Stimulated activated CD4-positive, alpha-beta T cell treated with anti-CD3 and anti-CD28 coated beads, Interleukin-12 subunit alpha, Interleukin-12 subunit beta, amount 100 ng/mL, for 4 hours (primary cell): ENCODE data around the gene RHOH.

Experiments
- DNase-seq: peaks from one replicate; pipeline ENCODE4 v3.0.0-alpha.2; 2020

The RHOH gene

DNA sequence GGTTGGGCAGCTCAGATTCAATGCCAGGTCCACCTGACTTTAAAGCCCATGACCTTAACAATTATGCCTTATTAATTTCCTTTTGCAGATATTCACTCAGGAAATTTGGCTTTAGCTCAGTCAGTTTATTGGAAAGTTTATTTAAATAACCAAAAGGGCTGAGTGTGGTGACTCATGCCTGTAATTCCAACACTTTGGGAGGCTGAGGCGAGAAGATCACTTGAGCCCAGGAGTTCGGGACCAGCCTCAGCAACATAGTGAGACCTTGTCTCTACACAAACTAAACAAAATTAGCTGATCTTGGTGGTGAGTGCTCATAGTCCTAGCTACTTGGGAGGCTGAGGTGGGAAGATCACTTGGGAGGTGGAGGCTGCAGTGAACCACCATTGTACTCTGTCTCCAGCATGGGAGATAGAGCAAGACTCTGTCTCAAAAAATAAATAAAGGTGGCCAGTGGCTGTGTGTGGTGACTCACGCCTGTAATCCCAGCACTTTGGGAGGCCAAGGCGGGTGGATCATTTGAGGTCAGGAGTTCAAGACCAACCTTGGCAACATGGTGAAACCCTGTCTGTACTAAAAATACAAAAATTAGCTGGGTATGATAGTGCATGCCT lies 43.3 kb downstream of the RHOH start:
- no peak for DNase-seq

GRCh38 chr4:40241026-40241425 lies 44.2 kb downstream of the RHOH start:
- DNase-seq, result no peak

DNA sequence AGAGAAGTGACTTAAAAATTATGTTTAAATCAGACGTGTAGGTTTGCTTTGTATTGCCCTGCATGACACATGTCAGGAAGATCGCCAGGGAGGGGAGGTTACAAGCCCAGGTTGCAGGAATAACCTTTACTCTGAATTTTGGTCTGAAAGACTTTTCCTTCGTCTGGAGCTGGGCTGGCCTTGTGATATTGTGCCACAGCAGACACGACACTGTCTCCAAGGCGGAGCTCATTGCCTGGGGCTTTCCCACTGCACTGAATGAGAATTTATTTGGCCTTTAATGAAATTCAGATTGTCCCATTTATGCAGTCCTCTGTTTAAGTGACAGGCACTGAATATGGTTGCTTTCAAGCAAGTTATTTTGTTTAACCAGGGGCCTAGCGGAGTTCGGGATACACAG lies 45.1 kb downstream of the RHOH start:
- DNase-seq, result no peak

DNA sequence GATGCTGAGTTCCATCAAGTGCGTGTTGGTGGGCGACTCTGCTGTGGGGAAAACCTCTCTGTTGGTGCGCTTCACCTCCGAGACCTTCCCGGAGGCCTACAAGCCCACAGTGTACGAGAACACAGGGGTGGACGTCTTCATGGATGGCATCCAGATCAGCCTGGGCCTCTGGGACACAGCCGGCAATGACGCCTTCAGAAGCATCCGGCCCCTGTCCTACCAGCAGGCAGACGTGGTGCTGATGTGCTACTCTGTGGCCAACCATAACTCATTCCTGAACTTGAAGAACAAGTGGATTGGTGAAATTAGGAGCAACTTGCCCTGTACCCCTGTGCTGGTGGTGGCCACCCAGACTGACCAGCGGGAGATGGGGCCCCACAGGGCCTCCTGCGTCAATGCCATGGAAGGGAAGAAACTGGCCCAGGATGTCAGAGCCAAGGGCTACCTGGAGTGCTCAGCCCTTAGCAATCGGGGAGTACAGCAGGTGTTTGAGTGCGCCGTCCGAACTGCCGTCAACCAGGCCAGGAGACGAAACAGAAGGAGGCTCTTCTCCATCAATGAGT lies 46.6 kb downstream of the RHOH start:
- no peak for DNase-seq

DNA sequence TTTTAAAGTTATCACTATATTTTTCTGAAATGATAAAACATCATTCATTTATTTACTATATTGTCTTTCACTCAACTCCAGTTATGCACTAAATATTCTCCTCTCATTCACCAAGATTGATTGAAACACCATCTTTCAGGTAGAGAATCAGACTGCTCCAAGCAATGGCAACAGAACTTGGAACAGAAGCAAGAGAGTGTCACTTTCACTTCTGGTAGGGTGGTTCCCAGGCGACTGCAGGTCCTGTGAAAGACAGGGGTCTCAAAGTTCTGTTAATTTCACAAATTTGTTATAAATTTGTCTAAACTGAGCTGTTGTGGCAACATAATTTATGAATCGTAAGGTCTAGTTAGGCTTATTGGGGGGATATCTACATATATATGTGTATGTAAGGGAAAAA lies 47.8 kb downstream of the RHOH start:
- DNase-seq, result no peak

DNA sequence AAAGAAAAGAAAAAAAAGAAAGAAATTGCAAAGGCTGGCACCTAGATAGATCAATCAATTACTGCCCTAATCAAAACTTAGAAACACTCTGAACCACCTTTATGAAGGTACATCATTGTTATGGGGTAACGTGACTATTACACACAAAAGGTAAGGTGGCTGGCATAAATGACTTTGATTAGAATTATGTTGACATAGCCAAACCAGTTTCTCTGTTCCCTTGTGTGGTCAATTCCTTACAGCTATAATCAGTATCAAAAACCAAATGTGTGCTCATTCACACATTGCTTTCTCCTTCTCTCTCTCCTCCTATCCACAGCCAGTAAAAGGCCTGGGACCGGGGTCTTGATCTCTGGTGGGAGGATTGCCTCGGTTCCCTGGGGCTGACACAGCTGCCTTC lies 48.7 kb downstream of the RHOH start:
- DNase-seq, result no peak

- no peak for DNase-seq
These were observed 49.4 kb downstream of the RHOH start for GRCh38 chr4:40246011-40246900.

DNA sequence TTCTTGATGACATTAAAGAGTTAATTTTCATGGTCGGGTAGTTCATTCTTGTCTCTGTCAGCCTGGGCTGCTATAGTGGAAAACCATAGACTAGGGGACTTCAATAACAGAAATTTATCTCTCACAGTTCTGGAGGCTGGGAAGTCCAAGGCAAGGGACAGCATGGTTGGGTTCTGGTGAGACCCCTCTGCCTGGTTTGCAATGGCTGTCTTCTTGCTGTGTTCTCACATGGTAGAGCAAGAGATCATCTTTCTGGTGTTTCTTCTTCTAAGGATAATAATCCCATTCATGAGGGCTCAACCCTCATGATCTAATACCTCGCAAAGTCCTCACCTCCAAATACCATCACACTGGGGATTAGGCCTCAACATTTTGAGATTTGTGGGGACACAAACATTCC lies 50.1 kb downstream of the RHOH start:
- DNase-seq, result no peak

DNA sequence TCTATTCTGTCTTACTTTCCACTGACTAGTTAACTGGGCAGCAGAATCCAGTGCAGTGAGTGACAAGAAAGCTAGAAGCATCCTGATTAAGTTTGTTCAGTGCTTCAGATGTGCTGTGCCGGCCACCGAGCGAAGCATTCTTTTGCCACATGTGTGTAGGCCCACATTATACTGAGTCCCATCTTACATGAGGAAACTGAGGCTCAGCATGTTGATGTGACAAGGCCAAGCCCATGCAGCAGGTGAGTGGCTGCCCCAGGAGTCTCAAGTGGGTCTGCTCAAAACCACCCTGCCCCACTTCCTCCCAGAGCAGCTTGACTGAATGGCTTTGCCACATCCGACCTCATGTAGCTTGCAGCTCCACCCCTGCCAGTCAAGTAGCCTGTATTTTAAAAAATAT lies 50.5 kb downstream of the RHOH start:
- no peak for DNase-seq

GRCh38 chr4:40251366-40251765 lies 54.5 kb downstream of the RHOH start:
- DNase-seq, result no peak

- no peak for DNase-seq
These were observed 57.1 kb downstream of the RHOH start for GRCh38 chr4:40253906-40254305.

- no peak for DNase-seq
These were observed 58.0 kb downstream of the RHOH start for GRCh38 chr4:40254608-40255392.

- DNase-seq, result no peak
These were observed 58.8 kb downstream of the RHOH start for GRCh38 chr4:40255393-40256281.

DNA sequence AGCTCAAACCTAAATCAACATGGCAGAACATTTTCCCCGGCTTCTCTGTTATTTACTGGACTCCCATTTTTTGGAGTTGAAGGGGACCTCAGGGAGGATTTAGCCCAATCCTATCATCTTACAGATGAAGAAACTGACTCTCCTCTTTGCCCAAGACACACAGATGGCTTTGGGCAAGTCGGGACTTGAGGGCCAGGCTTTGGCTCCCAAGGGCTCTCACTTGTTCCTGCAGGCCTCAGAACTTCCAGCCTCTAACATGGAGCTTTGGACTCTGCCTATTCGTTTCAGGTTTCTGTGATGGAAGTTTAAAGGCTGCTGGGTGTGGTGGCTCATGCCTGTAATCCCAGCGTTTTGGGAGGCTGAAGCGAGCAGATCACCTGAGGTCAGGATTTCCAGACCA lies 59.5 kb downstream of the RHOH start:
- no peak for DNase-seq

DNA sequence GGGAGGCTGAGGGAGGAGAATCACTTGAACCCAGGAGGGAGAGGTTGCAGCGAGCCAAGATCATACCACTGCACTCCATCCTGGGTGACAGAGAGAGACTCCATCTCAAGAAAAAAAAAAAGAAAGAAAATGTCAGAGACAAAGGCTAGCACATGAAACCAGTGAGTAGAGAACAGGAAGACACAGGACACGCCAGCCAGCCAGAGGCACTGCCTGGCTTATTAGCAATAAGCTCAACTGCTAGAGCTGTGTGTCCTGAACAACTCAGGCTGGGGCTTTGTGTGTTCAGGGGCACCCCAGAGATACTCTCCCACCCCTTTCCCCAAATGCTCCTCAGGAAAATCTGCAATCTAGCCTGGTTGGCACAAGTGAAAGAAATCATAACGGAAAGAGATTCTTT lies 60.0 kb downstream of the RHOH start:
- DNase-seq, result no peak

DNA sequence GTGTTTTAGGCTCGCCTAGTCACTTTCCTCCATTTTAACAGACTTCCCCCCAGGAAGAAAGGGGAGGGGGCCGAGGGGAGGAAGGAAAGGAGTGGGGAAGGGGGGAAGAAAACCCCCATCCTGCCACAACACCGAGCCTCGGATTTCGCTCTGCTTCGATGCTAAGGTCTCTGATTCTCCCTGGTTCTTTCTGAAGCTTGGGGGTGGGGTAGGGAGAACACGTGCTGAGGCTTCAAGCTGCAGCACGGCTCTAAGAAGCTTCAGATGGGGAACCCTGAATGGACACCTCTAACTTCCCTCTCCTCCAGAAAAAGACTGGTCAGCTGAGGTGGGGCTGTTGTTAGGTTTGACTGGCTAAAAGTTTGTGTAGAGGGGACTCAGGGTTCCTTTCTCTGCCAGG lies 61.8 kb downstream of the RHOH start:
- DNase-seq, result no peak

GRCh38 chr4:40261231-40262076 lies 64.6 kb downstream of the RHOH start:
- DNase-seq, result no peak

DNA sequence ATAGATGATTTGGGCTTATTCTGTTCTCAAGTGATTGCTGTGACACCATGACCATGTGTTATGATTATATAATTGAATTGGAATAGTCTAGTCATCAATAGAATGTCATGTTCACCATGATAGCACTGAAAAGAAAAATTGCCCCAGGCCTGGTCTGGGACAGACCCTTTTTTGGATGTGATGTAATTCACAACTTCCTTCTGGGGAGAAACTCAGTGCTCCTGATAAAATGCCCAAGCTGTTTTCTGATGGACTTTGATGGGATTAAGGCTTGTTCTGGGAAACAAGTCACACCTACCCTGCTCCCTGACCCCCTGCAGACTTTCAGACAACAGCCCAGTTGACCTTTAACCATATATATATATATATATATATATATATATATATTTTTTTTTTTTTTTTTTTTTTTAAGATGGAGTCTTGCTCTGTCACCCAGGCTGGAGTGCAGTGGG lies 65.3 kb downstream of the RHOH start:
- DNase-seq, result no peak

- no peak for DNase-seq
These were observed 66.0 kb downstream of the RHOH start for GRCh38 chr4:40262861-40263260.

GRCh38 chr4:40264497-40264896 lies 67.7 kb downstream of the RHOH start:
- no peak for DNase-seq
